Measurements from ENCODE around the gene PANK3. TPM values are rescaled to one million over a fixed set of nuclear protein-coding genes. Genes with fewer than 3 reads are reported as not detected.

Gene PANK3
- 100 to 1,000 TPM in 1 of 5 donors, 10 to 100 TPM in 3, 1 to 10 TPM in 1; 7.0 to 104 (median 22.2) TPM for total RNA-seq
- 1 to 10 TPM; 4.8 to 7.8 (median 6.2) TPM for polyA plus RNA-seq
- long read RNA-seq, donor 1, full-length matches to known transcripts, result 4 of 2,034 reads
- long read RNA-seq, donor 1, partial matches to known transcripts, result 2,030 of 2,034 reads
- long read RNA-seq, donor 1, other reads (novel, unspliced or antisense), result 0 of 2,034 reads
- long read RNA-seq, donor 2, full-length matches to known transcripts, result 6 of 6 reads
- long read RNA-seq, donor 2, partial matches to known transcripts, result 0 of 6 reads
- long read RNA-seq, donor 2, other reads (novel, unspliced or antisense), result 0 of 6 reads
- long read RNA-seq, donor 3, full-length matches to known transcripts, result 1 of 1 reads
- long read RNA-seq, donor 3, partial matches to known transcripts, result 0 of 1 reads
- long read RNA-seq, donor 3, other reads (novel, unspliced or antisense), result 0 of 1 reads
- long read RNA-seq, donor 4, result 0 reads
- long read RNA-seq, donor 5, full-length matches to known transcripts, result 4 of 4 reads
- long read RNA-seq, donor 5, partial matches to known transcripts, result 0 of 4 reads
- long read RNA-seq, donor 5, other reads (novel, unspliced or antisense), result 0 of 4 reads
- long read RNA-seq, donor 6, full-length matches to known transcripts, result 7 of 7 reads
- long read RNA-seq, donor 6, partial matches to known transcripts, result 0 of 7 reads
- long read RNA-seq, donor 6, other reads (novel, unspliced or antisense), result 0 of 7 reads
- long read RNA-seq, donor 7, full-length matches to known transcripts, result 3 of 3 reads
- long read RNA-seq, donor 7, partial matches to known transcripts, result 0 of 3 reads
- long read RNA-seq, donor 7, other reads (novel, unspliced or antisense), result 0 of 3 reads
- long read RNA-seq, donor 8, full-length matches to known transcripts, result 4 of 4 reads
- long read RNA-seq, donor 8, partial matches to known transcripts, result 0 of 4 reads
- long read RNA-seq, donor 8, other reads (novel, unspliced or antisense), result 0 of 4 reads
- long read RNA-seq, donor 9, full-length matches to known transcripts, result 3 of 3 reads
- long read RNA-seq, donor 9, partial matches to known transcripts, result 0 of 3 reads
- long read RNA-seq, donor 9, other reads (novel, unspliced or antisense), result 0 of 3 reads
- long read RNA-seq, donor 10, full-length matches to known transcripts, result 1 of 1,357 reads
- long read RNA-seq, donor 10, partial matches to known transcripts, result 1,356 of 1,357 reads
- long read RNA-seq, donor 10, other reads (novel, unspliced or antisense), result 0 of 1,357 reads

GRCh38 chr5:168578538-168579487 is at the start of gene PANK3:
PANK3 (minus strand) TSS chr5:168579368; CDS start chr5:168579283, 85 bp downstream.
- intact Hi-C loops (cut with DNase I; ENCODE audit: low total_unique reads), result no loop called here
- no peaks in the 10 kb centered on the region for H3K9me3 ChIP-seq
- no peak for TF ChIP-seq POLR2AphosphoS5 (IDR thresholded peaks at IDR 0.05)
- no peak for TF ChIP-seq POLR2A (IDR thresholded peaks at IDR 0.05)
- H3K27ac ChIP-seq, result peak within 1 kb of the TSS; percentile 92 to 98 (median 95)
- peak within 1 kb of the TSS; percentile 72 to 94 (median 85) for H3K4me3 ChIP-seq
- no peak for DNase-seq
- peaks cover 20 to 45% (median 32%) of the 10 kb centered on the region in 4 donors for H3K4me1 ChIP-seq
- no peaks in the 10 kb centered on the region for H3K27me3 ChIP-seq
- H3K36me3 ChIP-seq, result no peaks in the 10 kb centered on the region
- 0 to 1% (median 0%) methylated on average over 23 to 62 of the region's 63 CpGs for WGBS, 5 donors

- no peaks in the 10 kb centered on the region for H3K4me1 ChIP-seq
- TF ChIP-seq CTCF (IDR thresholded peaks at IDR 0.05) (no peak), POLR2A (IDR thresholded peaks at IDR 0.05) (no peak), POLR2AphosphoS5 (IDR thresholded peaks at IDR 0.05) (no peak), EP300 (IDR thresholded peaks at IDR 0.05) (no peak)
- no peak overlapping the region for H3K27ac ChIP-seq
- H3K9me3 ChIP-seq, result no peaks in the 10 kb centered on the region
- 73 to 82% (median 79%) methylated on average over 3 of the region's 3 CpGs for WGBS, 5 donors
- H3K4me3 ChIP-seq, result no peak overlapping the region
- intact Hi-C loops (cut with DNase I; ENCODE audit: low total_unique reads), result no loop called here
- no peak for DNase-seq
- H3K27me3 ChIP-seq, result peaks cover 0 to 6% (median 0%) of the 10 kb centered on the region in 3 donors
- H3K36me3 ChIP-seq, result no peaks in the 10 kb centered on the region
Observed at GRCh38 chr5:168624850-168625364, 45.7 kb upstream of the PANK3 start.

- Histone ChIP-seq H3K4me3 (no peak overlapping the region), H3K36me3 (no peaks in the 10 kb centered on the region), H3K4me1 (no peaks in the 10 kb centered on the region), H3K27me3 (no peaks in the 10 kb centered on the region), H3K9me3 (no peaks in the 10 kb centered on the region), H3K27ac (no peak overlapping the region)
- no peak for DNase-seq
- TF ChIP-seq POLR2A (IDR thresholded peaks at IDR 0.05), result no peak
- no peak for TF ChIP-seq CTCF (IDR thresholded peaks at IDR 0.05)
- intact Hi-C loops (cut with DNase I; ENCODE audit: low total_unique reads), result no loop called here
- WGBS, 5 donors, result 71 to 83% (median 79%) methylated on average over 1 of the region's 1 CpG
Observed at GRCh38 chr5:168620807-168621206, 41.6 kb upstream of the PANK3 start.

GRCh38 chr5:168614661-168615060 is 35.5 kb upstream of the PANK3 start:
- no peak overlapping the region for H3K4me3 ChIP-seq
- H3K36me3 ChIP-seq, result no peaks in the 10 kb centered on the region
- no peak for DNase-seq
- H3K27me3 ChIP-seq, result no peaks in the 10 kb centered on the region
- TF ChIP-seq EP300 (IDR thresholded peaks at IDR 0.05), result no peak
- TF ChIP-seq CTCF (IDR thresholded peaks at IDR 0.05), result no peak
- TF ChIP-seq POLR2AphosphoS5 (IDR thresholded peaks at IDR 0.05), result no peak
- no peak for TF ChIP-seq POLR2A (IDR thresholded peaks at IDR 0.05)
- intact Hi-C loops (cut with DNase I; ENCODE audit: low total_unique reads), result no loop called here
- peaks cover 0 to 7% (median 0%) of the 10 kb centered on the region in 4 donors for H3K4me1 ChIP-seq
- no peak overlapping the region for H3K27ac ChIP-seq
- H3K9me3 ChIP-seq, result no peaks in the 10 kb centered on the region
- 90 to 98% (median 94%) methylated on average over 9 to 10 of the region's 10 CpGs for WGBS, 5 donors
